ENCODE measurements around the gene COX7A2L. TPM values are rescaled to one million over a fixed set of nuclear protein-coding genes. Genes with fewer than 3 reads are reported as not detected.
"Not testable (repeated sequence)": the region's sequence is repeated elsewhere in the genome, so short reads cannot be mapped to it uniquely, and the experiment has no call there.

Gene COX7A2L
- 100 to 1,000 TPM; 120 to 219 (median 138) TPM for polyA plus RNA-seq (ENCODE audit: low read depth in 6 of 6)

- Mint-ChIP-seq H3K4me1 (peaks cover 33 to 54% (median 51%) of the 10 kb centered on the region in 3 donors), H3K4me3 (peak within 1 kb of the TSS; percentile 89 to 98 (median 96)), H3K27ac (peak within 1 kb of the TSS; percentile 94 to 100 (median 99)), H3K36me3 (no peaks in the 10 kb centered on the region), H3K9me3 (no peaks in the 10 kb centered on the region), H3K27me3 (peaks cover 0 to 8% (median 5%) of the 10 kb centered on the region in 3 donors)
- DNase-seq (peak; percentile 95), ATAC-seq (ENCODE audit: low read depth in 2 of 2) (peak; percentile 89)
Observed at GRCh38 chr2:42360890-42361727, at the start of gene COX7A2L. Gene COX7A2L (minus strand): TSS chr2:42361217. CDS start chr2:42361161, 56 bp downstream.

- no peak for DNase-seq
- Mint-ChIP-seq H3K4me3 (no peak overlapping the region), H3K36me3 (no peaks in the 10 kb centered on the region), H3K27me3 (peaks cover 0 to 28% (median 8%) of the 10 kb centered on the region in 3 donors), H3K27ac (no peak overlapping the region), H3K9me3 (peaks cover 0 to 8% (median 0%) of the 10 kb centered on the region in 7 donors), H3K4me1 (no peaks in the 10 kb centered on the region)
- ATAC-seq (ENCODE audit: low read depth in 2 of 2): no peak
Observed at GRCh38 chr2:42408009-42408408, 47.0 kb upstream of the COX7A2L start.

GRCh38 chr2:42407476-42407875 lies 46.5 kb upstream of the COX7A2L start:
- Mint-ChIP-seq H3K27ac (no peak overlapping the region), H3K36me3 (no peaks in the 10 kb centered on the region), H3K4me1 (no peaks in the 10 kb centered on the region), H3K27me3 (peaks cover 0 to 28% (median 8%) of the 10 kb centered on the region in 3 donors), H3K4me3 (no peak overlapping the region), H3K9me3 (peaks cover 0 to 8% (median 0%) of the 10 kb centered on the region in 7 donors)
- ATAC-seq (ENCODE audit: low read depth in 2 of 2) (no peak), DNase-seq (no peak)

- ATAC-seq (ENCODE audit: low read depth in 2 of 2): no peak
- H3K4me1 Mint-ChIP-seq: no peaks in the 10 kb centered on the region
- no peak overlapping the region for H3K27ac Mint-ChIP-seq
- H3K36me3 Mint-ChIP-seq: no peaks in the 10 kb centered on the region
- DNase-seq: no peak
- H3K4me3 Mint-ChIP-seq: no peak overlapping the region
- H3K27me3 Mint-ChIP-seq: peaks cover 0 to 22% (median 6%) of the 10 kb centered on the region in 3 donors
- peaks cover 0 to 4% (median 0%) of the 10 kb centered on the region in 7 donors for H3K9me3 Mint-ChIP-seq
Observed at GRCh38 chr2:42404676-42405075, 43.7 kb upstream of the COX7A2L start.

- H3K27ac Mint-ChIP-seq: no peak overlapping the region
- H3K27me3 Mint-ChIP-seq: peaks cover 8 to 24% (median 11%) of the 10 kb centered on the region in 3 donors
- H3K4me1 Mint-ChIP-seq: no peaks in the 10 kb centered on the region
Observed at GRCh38 chr2:42401773-42402172, 40.8 kb upstream of the COX7A2L start.

GRCh38 chr2:42398052-42398451 lies 37.0 kb upstream of the COX7A2L start:
- H3K27me3 Mint-ChIP-seq: peaks cover 11 to 18% (median 12%) of the 10 kb centered on the region in 3 donors
- not testable (repeated sequence) for H3K4me1 Mint-ChIP-seq; ATAC-seq (ENCODE audit: low read depth in 2 of 2); DNase-seq; H3K9me3 Mint-ChIP-seq; H3K4me3 Mint-ChIP-seq; H3K36me3 Mint-ChIP-seq; H3K27ac Mint-ChIP-seq

More at GRCh38 chr2:42401773-42402172, 40.8 kb upstream of the COX7A2L start:
- DNase-seq: no peak
- peaks cover 0 to 4% (median 0%) of the 10 kb centered on the region in 7 donors for H3K9me3 Mint-ChIP-seq
- no peaks in the 10 kb centered on the region for H3K36me3 Mint-ChIP-seq
- no peak overlapping the region for H3K4me3 Mint-ChIP-seq
- no peak for ATAC-seq (ENCODE audit: low read depth in 2 of 2)

GRCh38 chr2:42393320-42393719 lies 32.3 kb upstream of the COX7A2L start:
- not testable (repeated sequence) for H3K4me3 Mint-ChIP-seq; H3K27ac Mint-ChIP-seq; DNase-seq; H3K4me1 Mint-ChIP-seq; H3K9me3 Mint-ChIP-seq; H3K36me3 Mint-ChIP-seq; ATAC-seq (ENCODE audit: low read depth in 2 of 2)
- peaks cover 9 to 19% (median 18%) of the 10 kb centered on the region in 3 donors for H3K27me3 Mint-ChIP-seq

GRCh38 chr2:42392191-42392590 lies 31.2 kb upstream of the COX7A2L start:
- Mint-ChIP-seq H3K4me1 (no peaks in the 10 kb centered on the region), H3K9me3 (no peaks in the 10 kb centered on the region), H3K4me3 (no peak overlapping the region), H3K36me3 (no peaks in the 10 kb centered on the region), H3K27me3 (peaks cover 9 to 17% (median 12%) of the 10 kb centered on the region in 3 donors), H3K27ac (no peak overlapping the region)
- no peak for DNase-seq
- no peak for ATAC-seq (ENCODE audit: low read depth in 2 of 2)

- Mint-ChIP-seq H3K4me3 (no peak overlapping the region), H3K9me3 (no peaks in the 10 kb centered on the region), H3K27me3 (peaks cover 9 to 17% (median 10%) of the 10 kb centered on the region in 3 donors), H3K36me3 (no peaks in the 10 kb centered on the region), H3K27ac (no peak overlapping the region), H3K4me1 (no peaks in the 10 kb centered on the region)
- ATAC-seq (ENCODE audit: low read depth in 2 of 2): no peak
- no peak for DNase-seq
Observed at GRCh38 chr2:42390401-42390969, 29.5 kb upstream of the COX7A2L start.

GRCh38 chr2:42386682-42387081 lies 25.7 kb upstream of the COX7A2L start:
- no peaks in the 10 kb centered on the region for H3K36me3 Mint-ChIP-seq
- H3K27ac Mint-ChIP-seq: no peak overlapping the region
- no peak overlapping the region for H3K4me3 Mint-ChIP-seq
- H3K4me1 Mint-ChIP-seq: no peaks in the 10 kb centered on the region
- ATAC-seq (ENCODE audit: low read depth in 2 of 2) (no peak), DNase-seq (no peak)
- peaks cover 4 to 23% (median 6%) of the 10 kb centered on the region in 3 donors for H3K27me3 Mint-ChIP-seq
- no peaks in the 10 kb centered on the region for H3K9me3 Mint-ChIP-seq

GRCh38 chr2:42385225-42385624 lies 24.2 kb upstream of the COX7A2L start:
- Mint-ChIP-seq H3K4me1 (no peaks in the 10 kb centered on the region), H3K36me3 (no peaks in the 10 kb centered on the region), H3K27me3 (peaks cover 5 to 24% (median 6%) of the 10 kb centered on the region in 3 donors), H3K4me3 (no peak overlapping the region), H3K9me3 (no peaks in the 10 kb centered on the region), H3K27ac (peak overlapping the region in 1 of 6 donors; percentile 24)
- DNase-seq (no peak), ATAC-seq (ENCODE audit: low read depth in 2 of 2) (no peak)

- Mint-ChIP-seq H3K4me1 (no peaks in the 10 kb centered on the region), H3K9me3 (no peaks in the 10 kb centered on the region), H3K27me3 (peaks cover 5 to 24% (median 6%) of the 10 kb centered on the region in 3 donors), H3K27ac (peak overlapping the region in 1 of 6 donors; percentile 91), H3K4me3 (no peak overlapping the region), H3K36me3 (no peaks in the 10 kb centered on the region)
- ATAC-seq (ENCODE audit: low read depth in 2 of 2): no peak
- DNase-seq: no peak
Observed at GRCh38 chr2:42383855-42384530, 23.0 kb upstream of the COX7A2L start.

GRCh38 chr2:42382144-42382543 lies 21.1 kb upstream of the COX7A2L start:
- Mint-ChIP-seq H3K4me3 (no peak overlapping the region), H3K4me1 (no peaks in the 10 kb centered on the region), H3K27ac (no peak overlapping the region), H3K9me3 (no peaks in the 10 kb centered on the region), H3K27me3 (peaks cover 5 to 20% (median 6%) of the 10 kb centered on the region in 3 donors), H3K36me3 (no peaks in the 10 kb centered on the region)
- DNase-seq: no peak
- no peak for ATAC-seq (ENCODE audit: low read depth in 2 of 2)
